H1 (cell line): ENCODE results near the gene BCL6B. TPM values are rescaled to one million over a fixed set of nuclear protein-coding genes. Genes with fewer than 3 reads are reported as not detected.

Experiments used
- CTCF ChIA-PET: fragments of 300-600 bp; sonication (Branson Sonifier 250); formaldehyde crosslinking; loops from one replicate; lab custom pipeline; 2021; ENCODE audit not compliant: partially characterized antibody; lab: Charles Lee
- POLR2A ChIA-PET: fragments of 300-600 bp; sonication (Branson Sonifier 250); formaldehyde crosslinking; loops from one replicate; lab custom pipeline; 2021; ENCODE audit warnings: inconsistent platforms; ENCODE audit not compliant: partially characterized antibody; lab: Charles Lee
- DNase-seq, 2 experiments: peaks; one replicate each; pipeline versions ENCODE4 v3.0.0 to v3.0.0-alpha.2; 2010 to 2022; ENCODE audit warnings: low spot score in 2 of 2, low read depth in 1 of 2, mixed read lengths in 1 of 2
- FAIRE-seq: peaks from 2 replicates; lab custom pipeline; 2011; peaks lifted over from hg19 to GRCh38; lab: Jason Lieb, UNC
- H2AFZ ChIP-seq: 2 replicates; pipeline ENCODE4 v1.8.1; 2012; ENCODE audit warnings: low read length, inconsistent platforms
- H2AK5ac ChIP-seq: 2 replicates; pipeline ENCODE4 v1.6.1; 2013; ENCODE audit warnings: low read depth, low read length
- H2BK120ac ChIP-seq: replicated peaks from 2 replicates; pipeline ENCODE3; 2013; ENCODE audit warnings: low read depth, low read length, inconsistent platforms
- H2BK12ac ChIP-seq: 2 replicates; pipeline ENCODE4 v1.6.1; 2013; ENCODE audit warnings: low read depth, low read length
- H2BK15ac ChIP-seq: 2 replicates; pipeline ENCODE4 v1.6.1; 2013; ENCODE audit warnings: low read length
- H2BK20ac ChIP-seq: 2 replicates; pipeline ENCODE4 v1.6.1; 2013; ENCODE audit warnings: low read length
- H2BK5ac ChIP-seq: 2 replicates; pipeline ENCODE4 v1.6.1; 2013; ENCODE audit warnings: low read depth, low read length
- H3K14ac ChIP-seq: 2 replicates; pipeline ENCODE4 v1.6.1; 2013; ENCODE audit warnings: inconsistent platforms; ENCODE audit not compliant: insufficient read length
- H3K18ac ChIP-seq: 2 replicates; pipeline ENCODE4 v1.6.1; 2013; ENCODE audit warnings: low read length; ENCODE audit errors: extremely low read depth
- H3K23ac ChIP-seq: 2 replicates; pipeline ENCODE4 v1.6.1; 2013; ENCODE audit warnings: inconsistent platforms; ENCODE audit not compliant: insufficient read length
- H3K23me2 ChIP-seq: 2 replicates; pipeline ENCODE4 v1.6.1; 2013; ENCODE audit warnings: low read depth, low read length
- H3K27ac ChIP-seq: 2 replicates; pipeline ENCODE4 v1.6.1; 2011; ENCODE audit warnings: low read depth, low read length, inconsistent platforms
- H3K27me3 ChIP-seq, 4 experiments: replicated peaks in 1 of 4; 1 replicate in 1 of 4; 2 replicates in 3 of 4; pipeline versions ENCODE4 v1.6.1 to v1.8.1; 2011 to 2013; ENCODE audit warnings: low read length in 3 of 4, mild to moderate bottlenecking in 3 of 4, inconsistent platforms in 2 of 4, mixed read lengths in 2 of 4, moderate library complexity in 1 of 4; ENCODE audit not compliant: control insufficient read depth in 3 of 4, insufficient read depth in 3 of 4; ENCODE audit errors: extremely low read depth in 1 of 4
- H3K36me3 ChIP-seq, 4 experiments: 2 replicates each; pipeline versions ENCODE4 v1.6.1 to v1.8.1; 2011 to 2013; ENCODE audit warnings: mild to moderate bottlenecking in 4 of 4, low read length in 3 of 4, moderate library complexity in 2 of 4, control low read depth in 1 of 4, inconsistent platforms in 1 of 4; ENCODE audit not compliant: insufficient read depth in 4 of 4, control insufficient read depth in 2 of 4
- H3K4ac ChIP-seq: replicated peaks from 2 replicates; pipeline ENCODE3; 2013; ENCODE audit warnings: low read length, low read depth, mixed read lengths, inconsistent platforms; ENCODE audit not compliant: insufficient read length
- H3K4me1 ChIP-seq, 4 experiments: replicated peaks in 1 of 4; 1 replicate in 1 of 4; 2 replicates in 3 of 4; pipeline versions ENCODE4 v1.6.1 to v1.8.1; 2011 to 2013; ENCODE audit warnings: low read length in 3 of 4, inconsistent platforms in 2 of 4, mixed read lengths in 1 of 4; ENCODE audit not compliant: insufficient read depth in 4 of 4, control insufficient read depth in 3 of 4
- H3K4me2 ChIP-seq, 2 experiments: 2 replicates each; pipeline versions ENCODE4 v1.6.1 to v1.8.1; 2011 to 2013; ENCODE audit warnings: low read depth in 2 of 2, low read length in 2 of 2, control low read depth in 1 of 2, inconsistent platforms in 1 of 2, mild to moderate bottlenecking in 1 of 2; ENCODE audit not compliant: insufficient read depth in 1 of 2
- H3K4me3 ChIP-seq, 4 experiments: fragments of 200-600, 300-600 bp in 1 of 4; sonication (generic), shearing (Covaris generic), sonication (Bioruptor Twin) in 1 of 4; 2 replicates each; pipeline versions ENCODE4 v1.5.1 to v1.8.1; 2011 to 2016; ENCODE audit warnings: low read length in 4 of 4, low read depth in 3 of 4, control low read depth in 2 of 4, inconsistent platforms in 2 of 4, mild to moderate bottlenecking in 2 of 4, mixed read lengths in 1 of 4, moderate library complexity in 1 of 4; ENCODE audit not compliant: insufficient read depth in 2 of 4; ENCODE audit errors: extremely low read depth in 1 of 4
- H3K56ac ChIP-seq: replicated peaks from 2 replicates; pipeline ENCODE3; 2013; ENCODE audit warnings: low read depth, mild to moderate bottlenecking, mixed read lengths, low read length, inconsistent platforms; ENCODE audit not compliant: insufficient read length
- H3K79me1 ChIP-seq: 2 replicates; pipeline ENCODE4 v1.6.1; 2013; ENCODE audit warnings: low read depth, low read length, control low read depth
- H3K79me2 ChIP-seq, 2 experiments: 2 replicates each; pipeline versions ENCODE4 v1.6.1 to v1.8.1; 2012 to 2013; ENCODE audit warnings: low read length in 2 of 2, mild to moderate bottlenecking in 2 of 2, inconsistent platforms in 1 of 2; ENCODE audit not compliant: insufficient read depth in 2 of 2, control insufficient read depth in 1 of 2
- H3K9ac ChIP-seq, 4 experiments: replicated peaks in 1 of 4; 1 replicate in 1 of 4; 2 replicates in 3 of 4; pipeline versions ENCODE4 v1.6.1 to v1.8.1; 2011 to 2013; ENCODE audit warnings: low read depth in 3 of 4, low read length in 3 of 4, control low read depth in 2 of 4, mild to moderate bottlenecking in 2 of 4, moderate library complexity in 2 of 4, inconsistent platforms in 1 of 4; ENCODE audit errors: extremely low read depth in 1 of 4
- H3K9me3 ChIP-seq, 2 experiments: 2 replicates each; pipeline versions ENCODE4 v1.6.1 to v1.8.1; 2012 to 2013; ENCODE audit warnings: mild to moderate bottlenecking in 2 of 2, moderate library complexity in 2 of 2, control low read depth in 1 of 2, inconsistent platforms in 1 of 2, low read depth in 1 of 2, low read length in 1 of 2, mixed read lengths in 1 of 2; ENCODE audit not compliant: insufficient read depth in 2 of 2
- H4K20me1 ChIP-seq, 2 experiments: replicated peaks in 1 of 2; 2 replicates each; pipeline versions ENCODE3 to v1.8.1; 2011 to 2013; ENCODE audit warnings: inconsistent platforms in 2 of 2, low read length in 2 of 2, mild to moderate bottlenecking in 1 of 2; ENCODE audit not compliant: insufficient read depth in 2 of 2, control insufficient read depth in 1 of 2
- H4K5ac ChIP-seq: 2 replicates; pipeline ENCODE4 v1.6.1; 2013; ENCODE audit warnings: low read length, low read depth, mixed read lengths, inconsistent platforms; ENCODE audit not compliant: insufficient read length
- H4K8ac ChIP-seq: 2 replicates; pipeline ENCODE4 v1.8.0; 2013; ENCODE audit warnings: mild to moderate bottlenecking, moderate library complexity, low read length, inconsistent platforms; ENCODE audit not compliant: insufficient read depth; ENCODE audit errors: extremely low read depth
- H4K91ac ChIP-seq: replicated peaks from 2 replicates; pipeline ENCODE3; 2013; ENCODE audit warnings: low read length, mixed read lengths, inconsistent platforms; ENCODE audit not compliant: insufficient read length
- WGBS, 2 experiments: shearing (Covaris generic) in 1 of 2; methylation state at CpG; one replicate each; pipeline versions ENCODE4 v1.1.6 to v1.1.7; 2013 to 2015; ENCODE audit warnings: low lambda C conversion rate in 2 of 2, mixed read lengths in 2 of 2, inconsistent platforms in 1 of 2, low coverage in 1 of 2, missing lambda C conversion rate in 1 of 2; ENCODE audit not compliant: insufficient replicate concordance in 2 of 2, insufficient coverage in 1 of 2, insufficient read length in 1 of 2; ENCODE audit errors: extremely low coverage in 1 of 2, missing lambda C conversion rate in 1 of 2; 5-methylcytosine and 5-hydroxymethylcytosine counted together
- polyA plus RNA-seq, 7 experiments: library from polyadenylated mRNA; depleted of rRNA in 3 of 7; stranded (reverse) in 5 of 7; unstranded in 2 of 7; fragments of >200 nt in 5 of 7; fragments of 200-250 nt in 2 of 7; gene quantifications; 1 replicate in 5 of 7; 2 replicates in 1 of 7; 4 replicates in 1 of 7; pipeline versions ENCODE4 v1.2.1 to v1.2.3, GENCODE V29; 2011 to 2013; ENCODE audit warnings: missing spikeins in 2 of 7, mixed read lengths in 2 of 7
- total RNA-seq: library from RNA; stranded (reverse); fragmentation: NEBNext Ultra II Directional; extraction: Animal tissue kit (Norgen Biotek cat#: 25700); gene quantifications from 2 replicates; pipeline ENCODE4 v1.2.1, GENCODE V29; 2021

Gene BCL6B
- total and polyA plus RNA-seq, 2 of the 8 experiments (the other 6 are each of a cell fraction or from before 2014, with no cell fraction given) = 6.6 to 8.7 TPM

GRCh38 chr17:7007143-7007542 lies 15.7 kb upstream of the BCL6B start:
- H3K56ac ChIP-seq = no peak overlapping the region
- H2AK5ac ChIP-seq = no peak overlapping the region
- DNase-seq (no peak), FAIRE-seq (no peak)
- peaks cover 0 to 25% of the 10 kb centered on the region in 2 experiments; a peak in 3 of 4 replicates for H3K79me2 ChIP-seq
- H3K23ac ChIP-seq = no peak overlapping the region
- 72% methylated on average over 2 of the region's 2 CpGs; no CpG with 5 or more reads in 1 of the 2 experiments for WGBS, 2 experiments
- peaks cover 6 to 7% of the 10 kb centered on the region in 2 experiments for H4K20me1 ChIP-seq
- H3K36me3 ChIP-seq = no peaks in the 10 kb centered on the region; a peak in 1 of 8 replicates
- H3K4me1 ChIP-seq = peaks cover 0 to 2% (median 0%) of the 10 kb centered on the region in 4 experiments; a peak in 1 of 7 replicates
- no peak overlapping the region for H2BK120ac ChIP-seq
- no peak overlapping the region for H2BK20ac ChIP-seq
- H4K5ac ChIP-seq = no peak overlapping the region
- no peaks in the 10 kb centered on the region for H3K27me3 ChIP-seq
- peaks cover 7% of the 10 kb centered on the region; the same call in 1 of the 2 replicates for H3K79me1 ChIP-seq
- no peak overlapping the region for H3K4me2 ChIP-seq
- H3K4me3 ChIP-seq = no peak overlapping the region
- no peak overlapping the region for H3K9ac ChIP-seq
- no peaks in the 10 kb centered on the region for H3K9me3 ChIP-seq
- no peak overlapping the region for H2AFZ ChIP-seq
- no peak overlapping the region for H3K4ac ChIP-seq
- H2BK15ac ChIP-seq = no peak overlapping the region
- H4K91ac ChIP-seq = no peak overlapping the region
- no peak overlapping the region for H2BK12ac ChIP-seq
- POLR2A ChIA-PET = interaction anchor here (0.9 kb wide), 1 partner anchor 93 kb away, joined by 4 read pairs; no protein-coding TSS in a partner anchor
- no peak overlapping the region for H4K8ac ChIP-seq
- no peak overlapping the region for H2BK5ac ChIP-seq
- CTCF ChIA-PET = interaction anchor here (0.8 to 11.1 kb wide), 8 partner anchors 11 to 294 kb away, joined by 3 to 152 read pairs (median 7); partner anchors contain the start of genes ALOX12 and SLC13A5
- no peak overlapping the region for H3K27ac ChIP-seq
- H3K18ac ChIP-seq = no peak overlapping the region
- no peak overlapping the region for H3K14ac ChIP-seq
- H3K23me2 ChIP-seq = 0 out of 2 replicates have a peak, but pooled peaks cover 3% of the 10 kb centered on the region
